Measurements from ENCODE around the gene NLRP5. TPM values are rescaled to one million over a fixed set of nuclear protein-coding genes. Genes with fewer than 3 reads are reported as not detected.

Gene NLRP5
- total and polyA plus RNA-seq, 2 of the 8 experiments (the other 6 are each of a cell fraction or from before 2014, with no cell fraction given) = not detected

DNA sequence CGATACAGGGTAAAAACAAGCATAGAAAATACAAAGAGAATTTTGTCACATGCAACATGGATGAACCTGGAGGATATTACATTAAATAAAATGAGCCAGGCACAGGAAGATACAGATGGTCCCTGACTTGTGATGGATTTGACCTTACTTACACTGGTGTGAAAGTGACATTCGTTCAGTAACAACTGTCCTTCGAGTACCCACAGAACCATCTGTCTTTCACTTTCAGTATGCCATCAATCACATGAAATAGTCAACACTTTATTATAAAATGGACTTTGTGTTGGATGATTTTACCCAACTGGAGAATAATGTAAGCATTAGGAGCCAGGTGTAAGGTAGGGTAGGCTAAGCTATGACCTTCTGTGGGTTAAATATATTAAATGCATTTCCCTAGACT is 83.1 kb downstream of the NLRP5 start:
- H3K9me3 ChIP-seq (ENCODE audit: insufficient read depth in 2 of 2, low read depth in 1 of 2, low read length in 1 of 2) = 0 out of 4 replicates have a peak, but pooled peaks cover 2 to 5% of the 10 kb centered on the region in 2 experiments
- no peak overlapping the region for H2AFZ ChIP-seq (ENCODE audit: low read length)
- no peak overlapping the region for H2BK120ac ChIP-seq (replicated peaks; ENCODE audit: low read depth, low read length)
- H3K4me1 ChIP-seq (replicated peaks in 1 of 4; ENCODE audit: control insufficient read depth in 3 of 4, insufficient read depth in 4 of 4, low read length in 3 of 4) = peaks cover 0 to 3% (median 0%) of the 10 kb centered on the region in 4 experiments; a peak in 2 of 7 replicates
- no peak overlapping the region for H4K5ac ChIP-seq (ENCODE audit: insufficient read length, low read depth, low read length)
- H3K23me2 ChIP-seq (ENCODE audit: low read depth, low read length) = no peaks in the 10 kb centered on the region
- H2BK20ac ChIP-seq (ENCODE audit: low read length) = no peak overlapping the region
- H4K8ac ChIP-seq (ENCODE audit: extremely low read depth, insufficient read depth, low read length) = no peak overlapping the region
- ChIA-PET CTCF (ENCODE audit: partially characterized antibody) (interaction anchor here (0.7 to 6.4 kb wide), 5 partner anchors 12 to 690 kb away, joined by 3 to 36 read pairs (median 3); no protein-coding TSS in a partner anchor), POLR2A (ENCODE audit: partially characterized antibody) (interaction anchor here (0.7 to 1.2 kb wide), 2 partner anchors 11 to 186 kb away, joined by 3 read pairs; no protein-coding TSS in a partner anchor)
- no peak for FAIRE-seq
- no peak for DNase-seq (ENCODE audit: low read depth in 1 of 2, low spot score in 2 of 2)
- no peak overlapping the region for H3K23ac ChIP-seq (ENCODE audit: insufficient read length)
- no peak overlapping the region for H2AK5ac ChIP-seq (ENCODE audit: low read depth, low read length)
- H3K36me3 ChIP-seq (ENCODE audit: control insufficient read depth in 2 of 4, insufficient read depth in 4 of 4, low read length in 3 of 4) = no peaks in the 10 kb centered on the region
- no peak overlapping the region for H2BK15ac ChIP-seq (ENCODE audit: low read length)
- no peak overlapping the region for H3K4me2 ChIP-seq (ENCODE audit: insufficient read depth in 1 of 2, low read depth in 2 of 2, low read length in 2 of 2)
- TF ChIP-seq, protein P1, sequence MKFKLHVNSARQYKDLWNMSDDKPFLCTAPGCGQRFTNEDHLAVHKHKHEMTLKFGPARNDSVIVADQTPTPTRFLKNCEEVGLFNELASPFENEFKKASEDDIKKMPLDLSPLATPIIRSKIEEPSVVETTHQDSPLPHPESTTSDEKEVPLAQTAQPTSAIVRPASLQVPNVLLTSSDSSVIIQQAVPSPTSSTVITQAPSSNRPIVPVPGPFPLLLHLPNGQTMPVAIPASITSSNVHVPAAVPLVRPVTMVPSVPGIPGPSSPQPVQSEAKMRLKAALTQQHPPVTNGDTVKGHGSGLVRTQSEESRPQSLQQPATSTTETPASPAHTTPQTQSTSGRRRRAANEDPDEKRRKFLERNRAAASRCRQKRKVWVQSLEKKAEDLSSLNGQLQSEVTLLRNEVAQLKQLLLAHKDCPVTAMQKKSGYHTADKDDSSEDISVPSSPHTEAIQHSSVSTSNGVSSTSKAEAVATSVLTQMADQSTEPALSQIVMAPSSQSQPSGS (IDR thresholded peaks at IDR 0.05; ENCODE audit: low read length) = no peak
- no peak for TF ChIP-seq SP1 (IDR thresholded peaks at IDR 0.05; ENCODE audit: low read depth, low read length)
- TF ChIP-seq SIX5 (IDR thresholded peaks at IDR 0.05; ENCODE audit: low read depth, low read length) = no peak
- TF ChIP-seq RAD21 (IDR thresholded peaks at IDR 0.05 in 1 of 2, conservative IDR thresholded peaks at IDR 0.05 in 1 of 2; ENCODE audit: low read depth in 2 of 2, low read length in 2 of 2) = no peak
- TF ChIP-seq POU5F1 (IDR thresholded peaks at IDR 0.05; ENCODE audit: low read depth, low read length) = no peak
- H2BK5ac ChIP-seq (ENCODE audit: low read depth, low read length) = no peak overlapping the region
- H3K9ac ChIP-seq (replicated peaks in 1 of 4; ENCODE audit: extremely low read depth in 1 of 4, low read depth in 3 of 4, low read length in 3 of 4) = no peak overlapping the region
- 47% methylated on average over 3 of the region's 3 CpGs; no CpG with 5 or more reads in 1 of the 2 experiments for WGBS, 2 experiments (ENCODE audit: extremely low coverage in 1 of 2, insufficient coverage in 1 of 2, insufficient read length in 1 of 2, insufficient replicate concordance in 2 of 2, low coverage in 1 of 2, low lambda C conversion rate in 2 of 2, missing lambda C conversion rate in 1 of 2)
- H3K79me2 ChIP-seq (ENCODE audit: control insufficient read depth in 1 of 2, insufficient read depth in 2 of 2, low read length in 2 of 2) = no peaks in the 10 kb centered on the region
- no peak overlapping the region for H3K56ac ChIP-seq (replicated peaks; ENCODE audit: insufficient read length, low read depth, low read length)
- no peak overlapping the region for H2BK12ac ChIP-seq (ENCODE audit: low read depth, low read length)
- H3K4me3 ChIP-seq (ENCODE audit: extremely low read depth in 1 of 4, insufficient read depth in 2 of 4, low read depth in 3 of 4, low read length in 4 of 4) = no peak overlapping the region
- no peak overlapping the region for H3K4ac ChIP-seq (replicated peaks; ENCODE audit: insufficient read length, low read depth, low read length)
- no peak overlapping the region for H4K91ac ChIP-seq (replicated peaks; ENCODE audit: insufficient read length, low read length)
- H3K79me1 ChIP-seq (ENCODE audit: low read depth, low read length) = no peaks in the 10 kb centered on the region
- no peaks in the 10 kb centered on the region; a peak in 1 of 7 replicates for H3K27me3 ChIP-seq (replicated peaks in 1 of 4; ENCODE audit: control insufficient read depth in 3 of 4, extremely low read depth in 1 of 4, insufficient read depth in 3 of 4, low read length in 3 of 4)
- H4K20me1 ChIP-seq (replicated peaks in 1 of 2; ENCODE audit: control insufficient read depth in 1 of 2, insufficient read depth in 2 of 2, low read length in 2 of 2) = no peaks in the 10 kb centered on the region
- no peak overlapping the region for H3K14ac ChIP-seq (ENCODE audit: insufficient read length)
- H3K27ac ChIP-seq (ENCODE audit: low read depth, low read length) = no peak overlapping the region
- H3K18ac ChIP-seq (ENCODE audit: extremely low read depth, low read length) = no peak overlapping the region
